HG03095 (cell line): Measurements from ENCODE around the gene AUTS2.

Experiments
- ATAC-seq: cut with Tn5 transposase; IDR thresholded peaks from one replicate; pipeline ENCODE4 v1.9.1; 2021; ENCODE audit warnings: moderate library complexity; ENCODE audit not compliant: unreplicated experiment

Gene AUTS2

GRCh38 chr7:70314221-70314620 is 715.9 kb downstream of the AUTS2 start:
- ATAC-seq = no peak

GRCh38 chr7:70316745-70317144 is 718.5 kb downstream of the AUTS2 start:
- ATAC-seq = no peak

- ATAC-seq = no peak
Measured at GRCh38 chr7:70317356-70317755, 719.1 kb downstream of the AUTS2 start.

GRCh38 chr7:70318511-70318910 is 720.2 kb downstream of the AUTS2 start:
- no peak for ATAC-seq

GRCh38 chr7:70319057-70319456 is 720.8 kb downstream of the AUTS2 start:
- no peak for ATAC-seq

- ATAC-seq = no peak
Measured at GRCh38 chr7:70321016-70321590, 722.8 kb downstream of the AUTS2 start.

- ATAC-seq = no peak
Measured at GRCh38 chr7:70322856-70323255, 724.6 kb downstream of the AUTS2 start.

- no peak for ATAC-seq
Measured at GRCh38 chr7:70325509-70326101, 727.3 kb downstream of the AUTS2 start.

- ATAC-seq = no peak
Measured at GRCh38 chr7:70334295-70334694, 736.0 kb downstream of the AUTS2 start.

GRCh38 chr7:70334871-70335270 is 736.6 kb downstream of the AUTS2 start:
- no peak for ATAC-seq

- ATAC-seq = no peak
Measured at GRCh38 chr7:70336536-70336935, 738.3 kb downstream of the AUTS2 start.

GRCh38 chr7:70338015-70338414 is 739.7 kb downstream of the AUTS2 start:
- ATAC-seq = no peak

- no peak for ATAC-seq
Measured at GRCh38 chr7:70340236-70340635, 742.0 kb downstream of the AUTS2 start.

GRCh38 chr7:70341446-70341845 is 743.2 kb downstream of the AUTS2 start:
- ATAC-seq = no peak

GRCh38 chr7:70343519-70343918 is 745.2 kb downstream of the AUTS2 start:
- ATAC-seq = no peak

- ATAC-seq = no peak
Measured at GRCh38 chr7:70344726-70345125, 746.5 kb downstream of the AUTS2 start.

- ATAC-seq = no peak
Measured at GRCh38 chr7:70346844-70347462, 748.7 kb downstream of the AUTS2 start.

- peak; percentile 89 for ATAC-seq
Measured at GRCh38 chr7:70347463-70348254, 749.4 kb downstream of the AUTS2 start.

GRCh38 chr7:70349031-70349430 is 750.8 kb downstream of the AUTS2 start:
- no peak for ATAC-seq

- no peak for ATAC-seq
Measured at GRCh38 chr7:70349819-70350218, 751.5 kb downstream of the AUTS2 start.

- no peak for ATAC-seq
Measured at GRCh38 chr7:70352088-70352487, 753.8 kb downstream of the AUTS2 start.

GRCh38 chr7:70352906-70353305 is 754.6 kb downstream of the AUTS2 start:
- ATAC-seq = no peak
